Smooth muscle cell (in vitro differentiated cells): ENCODE measurements around the gene SNCAIP. TPM values are rescaled to one million over a fixed set of nuclear protein-coding genes. Genes with fewer than 3 reads are reported as not detected.

Source experiments
- DNase-seq: peaks from one replicate; lab custom pipeline; 2025; ENCODE audit not compliant: unreplicated experiment; lab: John Stamatoyannopoulos, UW
- H2AFZ ChIP-seq: fragments of 200-600 bp; sonication (generic); 2 replicates; pipeline ENCODE4 v1.6.0; 2016; ENCODE audit warnings: antibody characterized with exemption, low read depth, mild to moderate bottlenecking
- H3F3A ChIP-seq: fragments of 200-600 bp; sonication (generic); 2 replicates; pipeline ENCODE4 v1.6.0; 2017; ENCODE audit warnings: antibody characterized with exemption, low read depth
- H3K27ac ChIP-seq: fragments of 200-600 bp; sonication (generic); 2 replicates; pipeline ENCODE4 v1.5.1; 2016; ENCODE audit warnings: low read depth, mild to moderate bottlenecking
- H3K27me3 ChIP-seq: fragments of 200-600 bp; sonication (generic); 2 replicates; pipeline ENCODE4 v1.6.1; 2016; ENCODE audit warnings: low read depth, mild to moderate bottlenecking
- H3K36me3 ChIP-seq: fragments of 200-600 bp; sonication (generic); 2 replicates; pipeline ENCODE4 v1.5.1; 2016; ENCODE audit warnings: low read depth
- H3K4me1 ChIP-seq: fragments of 200-600 bp; sonication (generic); 2 replicates; pipeline ENCODE4 v1.5.1; 2016; ENCODE audit warnings: low read depth
- H3K4me2 ChIP-seq: fragments of 200-600 bp; sonication (generic); 2 replicates; pipeline ENCODE4 v1.6.0; 2016; ENCODE audit warnings: mild to moderate bottlenecking
- H3K4me3 ChIP-seq: fragments of 200-600 bp; sonication (generic); 2 replicates; pipeline ENCODE4 v1.5.1; 2016; ENCODE audit warnings: mild to moderate bottlenecking
- H3K79me2 ChIP-seq: fragments of 200-600 bp; sonication (generic); 2 replicates; pipeline ENCODE4 v1.6.0; 2016; ENCODE audit warnings: low read depth, mild to moderate bottlenecking
- H3K9ac ChIP-seq: fragments of 200-600 bp; sonication (generic); 2 replicates; pipeline ENCODE4 v1.6.0; 2016; ENCODE audit warnings: low read depth
- H3K9me3 ChIP-seq: fragments of 200-600 bp; sonication (generic); replicated peaks from 2 replicates; pipeline ENCODE4 v1.5.1; 2016; ENCODE audit warnings: low read depth
- H4K20me1 ChIP-seq: fragments of 200-600 bp; sonication (generic); 2 replicates; pipeline ENCODE4 v1.6.0; 2016; ENCODE audit warnings: low read depth
- WGBS: methylation state at CpG from one replicate; pipeline ENCODE4 v1.1.7; 2016; ENCODE audit warnings: low lambda C conversion rate; 5-methylcytosine and 5-hydroxymethylcytosine counted together
- polyA plus RNA-seq: library from polyadenylated mRNA; unstranded; fragments of >200 nt; fragmentation: Nextera tagmentation; extraction: Ambion mirVana; gene quantifications from 2 replicates; pipeline ENCODE4 v1.2.1, GENCODE V29; 2016
- total RNA-seq: library from RNA; depleted of rRNA; stranded (reverse); fragments of >200 nt; gene quantifications from 2 replicates; pipeline ENCODE4 v1.2.3, GENCODE V29; 2014
- TF ChIP-seq, protein P1 (sequence below): fragments of 200-600 bp; sonication (generic); IDR thresholded peaks from 2 replicates; pipeline ENCODE4 v1.5.1; 2017; ENCODE audit warnings: borderline replicate concordance, mild to moderate bottlenecking, antibody characterized with exemption; ENCODE audit not compliant: insufficient read depth, poor library complexity, severe bottlenecking

The SNCAIP gene
- total and polyA plus RNA-seq, 2 experiments from 2014 or later, result 7.2 to 8.0 TPM

DNA sequence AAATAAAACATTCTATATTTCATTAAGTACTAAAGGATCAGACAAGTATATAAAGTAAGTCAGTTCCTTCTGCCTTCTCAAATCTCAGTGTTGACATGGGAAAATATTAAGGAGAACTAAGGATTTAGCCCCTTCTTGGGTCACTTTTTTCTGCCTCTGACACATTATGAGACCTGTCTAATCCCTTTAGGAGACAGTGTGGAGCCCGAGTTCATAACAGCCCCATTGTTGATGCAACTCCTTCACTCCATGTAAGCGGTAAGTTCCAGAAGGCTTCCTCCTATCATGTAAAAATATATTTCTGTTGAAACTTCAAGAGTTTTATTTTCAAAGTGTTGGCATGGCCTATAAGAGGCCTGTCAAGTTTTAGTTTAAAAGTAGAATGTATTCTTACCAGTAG is 152.2 kb downstream of the SNCAIP start:
- Histone ChIP-seq H3K4me3 (no peak overlapping the region), H3K4me2 (peak overlapping the region; percentile 75), H4K20me1 (no peaks in the 10 kb centered on the region), H3K27me3 (no peaks in the 10 kb centered on the region), H3K79me2 (no peaks in the 10 kb centered on the region), H2AFZ (no peak overlapping the region), H3F3A (no peaks in the 10 kb centered on the region), H3K36me3 (no peaks in the 10 kb centered on the region), H3K27ac (peak overlapping the region; percentile 60), H3K4me1 (peaks cover 22% of the 10 kb centered on the region), H3K9me3 (no peaks in the 10 kb centered on the region), H3K9ac (no peak overlapping the region)
- WGBS, result 28% methylated on average over 2 of the region's 2 CpGs
- no peak for DNase-seq
- TF ChIP-seq, protein P1, sequence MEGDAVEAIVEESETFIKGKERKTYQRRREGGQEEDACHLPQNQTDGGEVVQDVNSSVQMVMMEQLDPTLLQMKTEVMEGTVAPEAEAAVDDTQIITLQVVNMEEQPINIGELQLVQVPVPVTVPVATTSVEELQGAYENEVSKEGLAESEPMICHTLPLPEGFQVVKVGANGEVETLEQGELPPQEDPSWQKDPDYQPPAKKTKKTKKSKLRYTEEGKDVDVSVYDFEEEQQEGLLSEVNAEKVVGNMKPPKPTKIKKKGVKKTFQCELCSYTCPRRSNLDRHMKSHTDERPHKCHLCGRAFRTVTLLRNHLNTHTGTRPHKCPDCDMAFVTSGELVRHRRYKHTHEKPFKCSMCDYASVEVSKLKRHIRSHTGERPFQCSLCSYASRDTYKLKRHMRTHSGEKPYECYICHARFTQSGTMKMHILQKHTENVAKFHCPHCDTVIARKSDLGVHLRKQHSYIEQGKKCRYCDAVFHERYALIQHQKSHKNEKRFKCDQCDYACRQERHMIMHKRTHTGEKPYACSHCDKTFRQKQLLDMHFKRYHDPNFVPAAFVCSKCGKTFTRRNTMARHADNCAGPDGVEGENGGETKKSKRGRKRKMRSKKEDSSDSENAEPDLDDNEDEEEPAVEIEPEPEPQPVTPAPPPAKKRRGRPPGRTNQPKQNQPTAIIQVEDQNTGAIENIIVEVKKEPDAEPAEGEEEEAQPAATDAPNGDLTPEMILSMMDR, result no peak

DNA sequence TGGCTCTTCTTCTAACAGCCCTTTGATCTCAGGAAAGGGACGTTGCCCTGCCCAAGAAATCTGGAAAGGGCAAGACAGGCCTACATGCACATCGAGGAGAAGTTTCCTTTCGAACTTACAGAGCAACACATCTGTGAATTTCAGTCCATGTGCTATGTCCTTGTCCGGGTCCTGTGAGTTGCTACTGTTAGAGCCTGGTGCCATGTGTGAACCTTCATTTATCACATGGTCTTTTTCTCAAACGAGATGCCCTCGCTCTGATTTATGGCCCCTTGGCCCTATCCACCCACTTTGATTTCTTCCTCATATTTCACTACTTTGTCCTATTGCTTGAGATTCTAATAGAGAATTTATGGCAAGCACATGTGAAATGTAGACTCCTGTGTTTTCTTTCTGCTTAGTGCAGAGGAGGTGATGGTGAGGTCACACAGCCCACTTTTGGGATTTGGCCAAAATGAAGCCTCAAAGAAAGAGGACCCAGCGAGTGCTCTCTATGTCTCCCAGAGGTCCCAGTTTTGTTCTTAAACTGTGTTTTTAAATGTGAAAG is 153.1 kb downstream of the SNCAIP start:
- Histone ChIP-seq H3K9me3 (no peaks in the 10 kb centered on the region), H3K79me2 (no peaks in the 10 kb centered on the region), H3K4me2 (no peak overlapping the region), H3K9ac (no peak overlapping the region), H3F3A (no peaks in the 10 kb centered on the region), H4K20me1 (no peaks in the 10 kb centered on the region), H2AFZ (no peak overlapping the region), H3K36me3 (no peaks in the 10 kb centered on the region), H3K4me1 (peaks cover 22% of the 10 kb centered on the region), H3K4me3 (no peak overlapping the region), H3K27me3 (no peaks in the 10 kb centered on the region), H3K27ac (no peak overlapping the region)
- TF ChIP-seq, protein P1, result no peak
- DNase-seq, result no peak
- WGBS, result 92% methylated on average over 7 of the region's 7 CpGs

DNA sequence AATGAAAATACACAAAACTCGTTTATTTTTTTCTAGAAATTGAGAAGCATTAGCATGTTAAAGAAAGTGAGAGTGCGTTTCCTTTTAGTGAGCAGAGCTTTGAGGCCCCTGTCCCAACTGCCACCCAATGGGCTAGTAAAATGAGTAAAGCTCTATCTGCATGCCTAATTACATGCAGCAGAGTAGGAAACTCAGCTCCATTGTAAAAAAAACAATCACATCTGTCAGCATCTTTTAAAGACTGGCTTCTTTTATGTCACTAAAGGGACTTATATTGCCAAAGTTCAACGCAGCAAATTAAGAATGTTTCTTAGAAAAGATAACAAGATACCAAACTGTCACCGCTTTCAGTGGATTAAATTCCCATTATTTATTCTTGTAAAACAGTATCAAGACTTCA is 154.0 kb downstream of the SNCAIP start:
- TF ChIP-seq, protein P1, result no peak
- H3K4me2 ChIP-seq, result no peak overlapping the region
- H3K9me3 ChIP-seq, result no peaks in the 10 kb centered on the region
- H3K27ac ChIP-seq, result no peak overlapping the region
- H3K4me3 ChIP-seq, result no peak overlapping the region
- H3K36me3 ChIP-seq, result no peaks in the 10 kb centered on the region
- H2AFZ ChIP-seq, result no peak overlapping the region
- H3K9ac ChIP-seq, result no peak overlapping the region
- H4K20me1 ChIP-seq, result no peaks in the 10 kb centered on the region
- no peak for DNase-seq
- H3K27me3 ChIP-seq, result no peaks in the 10 kb centered on the region
- WGBS, result 69% methylated on average over 4 of the region's 4 CpGs
- no peaks in the 10 kb centered on the region for H3K79me2 ChIP-seq
- H3K4me1 ChIP-seq, result peaks cover 22% of the 10 kb centered on the region
- no peaks in the 10 kb centered on the region for H3F3A ChIP-seq
